MM.1S (cell line): ENCODE results near the gene BOC.

Experiments
- EZH2 ChIP-seq: fragments of 300-600 bp; sonication (generic); optimal IDR thresholded peaks from 2 replicates; pipeline ENCODE3; 2017; ENCODE audit warnings: low read depth, mild to moderate bottlenecking, antibody characterized with exemption, low read length, mixed read lengths
- EZH2phosphoT487 ChIP-seq: fragments of 300-600 bp; sonication (generic); IDR thresholded peaks from 2 replicates; pipeline ENCODE4 v1.6.1; 2018; ENCODE audit warnings: antibody characterized with exemption, low read length
- TF ChIP-seq, protein P1 (sequence below): fragments of 300-600 bp; sonication (generic); IDR thresholded peaks from 2 replicates; pipeline ENCODE4 v1.5.1; 2016; ENCODE audit warnings: antibody characterized with exemption, low read length, mixed read lengths

DNA sequence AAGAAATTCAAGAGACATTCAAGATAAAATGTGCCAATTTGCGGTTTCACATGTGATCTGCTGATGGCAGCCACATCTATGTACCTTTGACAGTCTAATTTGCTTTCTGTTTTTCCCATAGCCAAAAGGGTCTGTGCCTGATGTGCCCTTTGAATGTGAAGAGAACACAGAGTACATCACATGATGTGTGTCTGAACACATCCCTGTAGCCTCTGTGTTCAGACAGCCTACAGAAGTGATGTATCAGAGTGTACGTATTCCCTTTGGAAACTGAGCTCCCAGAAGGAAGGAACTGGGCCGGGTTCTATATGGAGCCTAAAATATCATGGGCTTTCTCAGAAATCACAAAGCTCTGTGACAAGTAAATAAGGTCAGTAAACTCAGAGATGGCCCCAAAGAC, 52.4 kb downstream of the BOC start:
- TF ChIP-seq, protein P1, sequence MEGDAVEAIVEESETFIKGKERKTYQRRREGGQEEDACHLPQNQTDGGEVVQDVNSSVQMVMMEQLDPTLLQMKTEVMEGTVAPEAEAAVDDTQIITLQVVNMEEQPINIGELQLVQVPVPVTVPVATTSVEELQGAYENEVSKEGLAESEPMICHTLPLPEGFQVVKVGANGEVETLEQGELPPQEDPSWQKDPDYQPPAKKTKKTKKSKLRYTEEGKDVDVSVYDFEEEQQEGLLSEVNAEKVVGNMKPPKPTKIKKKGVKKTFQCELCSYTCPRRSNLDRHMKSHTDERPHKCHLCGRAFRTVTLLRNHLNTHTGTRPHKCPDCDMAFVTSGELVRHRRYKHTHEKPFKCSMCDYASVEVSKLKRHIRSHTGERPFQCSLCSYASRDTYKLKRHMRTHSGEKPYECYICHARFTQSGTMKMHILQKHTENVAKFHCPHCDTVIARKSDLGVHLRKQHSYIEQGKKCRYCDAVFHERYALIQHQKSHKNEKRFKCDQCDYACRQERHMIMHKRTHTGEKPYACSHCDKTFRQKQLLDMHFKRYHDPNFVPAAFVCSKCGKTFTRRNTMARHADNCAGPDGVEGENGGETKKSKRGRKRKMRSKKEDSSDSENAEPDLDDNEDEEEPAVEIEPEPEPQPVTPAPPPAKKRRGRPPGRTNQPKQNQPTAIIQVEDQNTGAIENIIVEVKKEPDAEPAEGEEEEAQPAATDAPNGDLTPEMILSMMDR, result no peak
- no peak for TF ChIP-seq EZH2
- TF ChIP-seq EZH2phosphoT487, result no peak
